GM21528 (cell line): ENCODE data around the gene SLIT3.

Experiments
- ATAC-seq: cut with Tn5 transposase; IDR thresholded peaks from one replicate; pipeline ENCODE4 v1.9.1; 2021; ENCODE audit warnings: mild to moderate bottlenecking, moderate library complexity; ENCODE audit not compliant: unreplicated experiment, low FRiP score

Gene SLIT3

DNA sequence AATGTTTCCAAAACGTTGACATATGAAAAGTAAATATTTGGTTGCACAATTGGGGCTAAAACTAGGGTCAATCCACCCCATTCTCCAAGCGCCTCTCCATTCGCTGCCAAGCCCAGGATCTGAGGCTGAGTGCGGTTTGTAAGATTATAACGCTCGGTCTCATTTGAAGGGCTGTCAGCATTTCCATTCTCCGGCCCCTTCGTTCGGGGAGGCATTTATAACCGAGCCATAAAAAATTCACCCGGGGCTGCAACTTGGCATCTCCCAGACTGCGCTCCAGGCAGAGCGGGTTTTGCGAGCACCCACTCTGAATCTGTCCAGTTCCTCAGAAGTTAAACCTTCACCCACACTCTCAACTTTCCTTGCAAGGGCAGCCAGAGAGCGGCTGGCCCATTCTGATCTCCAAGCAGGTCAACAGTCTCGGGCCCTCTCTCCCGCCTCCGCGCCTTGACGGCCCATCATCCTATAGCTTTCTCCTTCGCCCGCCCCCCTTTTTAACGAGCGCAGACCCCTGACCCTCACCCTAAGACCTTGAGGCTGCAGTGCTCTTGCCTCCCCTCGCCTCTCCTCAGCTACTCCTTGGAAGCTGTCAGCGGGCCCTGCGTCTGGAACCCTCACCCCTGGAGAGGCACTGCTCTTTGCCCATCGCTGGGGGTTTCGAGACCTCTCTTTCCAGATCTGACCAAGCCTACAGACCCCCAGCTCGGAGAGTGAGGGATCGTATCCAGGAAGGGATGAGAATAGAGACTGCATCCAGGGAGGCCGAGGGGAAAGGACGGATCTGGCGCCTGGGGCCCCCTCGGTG is 1.1 kb downstream of the SLIT3 start:
- ATAC-seq = no peak

DNA sequence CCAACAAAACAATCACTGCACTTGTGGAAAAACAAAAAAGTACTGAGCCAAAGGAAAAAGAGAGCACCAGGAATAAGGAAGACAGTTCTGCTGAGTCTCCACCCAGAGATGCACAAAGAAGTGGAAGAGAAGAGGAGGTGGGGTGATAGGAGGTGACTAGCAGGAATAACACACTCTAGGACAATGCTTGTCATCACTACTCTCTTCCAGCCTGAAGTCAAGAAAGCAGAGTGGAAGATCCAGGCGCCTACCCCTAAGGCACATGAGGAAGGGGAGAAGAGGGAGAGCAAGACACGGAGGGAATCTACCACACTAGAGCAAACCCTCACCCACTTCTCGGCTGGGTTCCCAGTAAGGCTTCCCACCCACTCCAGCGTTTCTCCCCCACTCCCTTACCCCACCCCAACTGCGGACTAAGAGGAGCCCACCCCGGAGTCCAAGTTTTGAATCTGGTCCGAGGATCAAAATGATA is 1.7 kb downstream of the SLIT3 start:
- no peak for ATAC-seq

DNA sequence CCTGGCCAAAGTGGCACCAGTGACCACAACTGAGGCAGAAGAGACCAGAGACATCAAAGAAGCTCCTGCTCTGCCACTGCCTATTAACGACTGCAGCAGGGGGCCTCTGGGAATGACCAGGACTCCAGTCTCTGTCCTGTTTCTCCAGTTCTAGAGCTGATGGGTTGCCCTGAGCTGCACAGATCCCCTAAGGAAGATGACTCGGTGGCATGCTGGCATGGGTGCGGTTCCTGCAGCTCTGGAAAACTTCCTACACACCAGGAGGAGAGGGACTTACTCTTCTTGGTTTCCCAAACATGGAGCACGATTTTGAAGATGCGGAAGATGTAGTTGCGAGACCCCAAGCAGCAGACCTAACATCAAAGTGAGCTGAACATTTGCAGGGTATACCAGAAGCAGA is 2.7 kb downstream of the SLIT3 start:
- ATAC-seq = no peak

DNA sequence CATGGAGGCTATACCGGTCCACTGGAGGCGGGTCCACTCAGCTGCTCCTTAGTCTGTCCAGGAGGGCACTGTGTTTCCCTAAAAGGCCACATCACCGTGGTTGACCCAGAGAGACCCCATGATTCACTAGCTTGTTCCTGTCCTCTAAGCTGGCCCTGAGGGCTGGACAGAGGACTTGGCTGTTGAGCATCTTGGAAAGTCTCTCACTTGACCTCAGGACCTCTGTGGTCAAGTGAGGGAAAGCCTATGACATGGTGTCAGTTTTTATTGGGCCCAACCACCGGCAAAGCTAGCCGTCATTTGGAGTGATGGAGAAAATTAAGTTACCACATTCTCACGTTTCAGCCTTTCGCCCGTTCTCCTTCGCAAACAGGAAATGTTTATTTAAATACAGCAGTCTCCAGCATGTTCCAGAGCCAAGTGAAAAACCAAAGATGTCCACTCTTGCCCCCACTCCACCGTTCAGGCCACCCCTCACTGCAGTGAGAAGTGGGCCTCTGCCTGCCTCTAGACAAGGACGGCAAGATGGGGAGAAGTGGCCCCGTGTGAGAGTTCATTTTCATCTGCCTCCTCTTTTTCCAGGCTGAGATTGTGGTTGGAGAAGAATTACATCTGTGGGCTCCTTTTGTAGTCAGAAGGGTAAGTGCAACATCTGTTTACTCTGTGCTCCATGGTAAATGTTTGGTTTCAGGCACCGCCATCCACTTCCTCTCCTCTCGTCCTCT is 4.4 kb downstream of the SLIT3 start:
- ATAC-seq = no peak

DNA sequence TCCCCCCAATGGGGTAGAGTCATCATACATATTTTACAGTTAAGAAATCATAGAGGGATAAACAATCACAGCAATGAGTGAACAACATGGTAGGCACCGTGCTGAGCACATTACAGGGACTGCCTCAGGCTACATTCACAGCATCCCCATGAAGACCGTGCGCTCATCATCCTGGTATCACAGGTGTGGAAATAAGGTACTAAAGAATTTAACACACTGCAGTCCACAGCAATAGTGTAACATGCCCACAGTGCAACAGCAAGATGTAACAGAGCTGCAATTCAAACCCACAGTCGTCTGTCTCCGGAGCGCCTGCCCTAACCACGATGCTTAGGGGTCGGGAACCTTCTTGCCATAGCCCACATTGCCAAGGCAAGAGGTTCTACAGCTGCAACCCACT is 5.6 kb downstream of the SLIT3 start:
- ATAC-seq = no peak

DNA sequence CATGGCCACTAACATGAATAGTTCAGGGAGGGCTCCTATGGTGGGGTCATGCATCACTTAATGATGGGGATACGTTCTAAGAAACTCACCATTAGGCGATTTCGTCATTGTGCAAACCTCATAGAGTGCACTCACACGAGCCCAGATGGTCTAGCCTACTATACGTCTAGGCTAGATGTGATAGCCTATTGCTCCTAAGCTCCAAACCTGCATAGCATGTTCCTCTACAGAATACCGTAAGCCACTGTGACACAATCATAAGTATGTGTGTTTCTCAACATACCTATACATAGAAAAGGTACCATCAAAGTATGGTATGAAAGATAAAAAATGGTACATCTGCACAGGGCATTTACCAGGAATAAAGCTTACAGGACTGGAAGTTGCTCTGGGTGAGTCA is 6.3 kb downstream of the SLIT3 start:
- ATAC-seq = no peak

DNA sequence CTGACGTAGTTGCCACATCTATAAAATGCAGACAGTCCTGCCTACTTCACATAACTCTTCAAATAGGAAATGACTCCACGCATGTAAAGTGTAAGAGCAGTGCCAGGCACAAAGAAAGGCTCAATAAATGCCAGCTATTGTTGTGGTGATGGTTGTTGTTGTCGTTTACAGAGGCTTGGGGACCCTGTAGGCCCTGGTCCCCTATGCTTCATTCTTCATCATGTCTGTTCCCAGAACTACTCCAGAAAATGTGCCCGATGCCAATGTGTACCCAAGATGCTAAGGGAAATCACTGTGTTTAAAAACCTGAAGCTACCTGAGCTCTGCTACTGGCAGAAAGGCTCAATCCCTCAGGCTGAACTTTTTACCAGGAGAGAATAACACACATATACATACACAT is 9.1 kb downstream of the SLIT3 start:
- no peak for ATAC-seq

DNA sequence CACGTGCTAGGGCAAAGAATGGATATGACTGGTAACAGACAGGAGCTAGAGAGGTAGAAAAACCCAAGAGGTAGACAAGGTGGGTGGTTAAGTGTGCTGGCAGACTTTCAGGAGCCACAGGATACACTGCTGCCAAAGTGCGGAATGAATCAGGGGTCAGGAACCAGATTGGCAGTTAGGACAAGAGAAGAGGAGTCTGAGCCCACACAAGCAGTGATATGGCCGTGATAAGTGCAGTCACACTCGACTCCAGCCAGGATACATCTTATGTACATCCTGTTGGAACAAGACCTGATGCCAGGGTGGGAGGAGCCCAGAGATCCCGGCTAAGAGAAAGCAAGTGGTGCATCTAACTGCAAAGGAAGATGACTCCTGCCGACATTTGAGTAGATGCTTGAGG is 10.0 kb downstream of the SLIT3 start:
- no peak for ATAC-seq

DNA sequence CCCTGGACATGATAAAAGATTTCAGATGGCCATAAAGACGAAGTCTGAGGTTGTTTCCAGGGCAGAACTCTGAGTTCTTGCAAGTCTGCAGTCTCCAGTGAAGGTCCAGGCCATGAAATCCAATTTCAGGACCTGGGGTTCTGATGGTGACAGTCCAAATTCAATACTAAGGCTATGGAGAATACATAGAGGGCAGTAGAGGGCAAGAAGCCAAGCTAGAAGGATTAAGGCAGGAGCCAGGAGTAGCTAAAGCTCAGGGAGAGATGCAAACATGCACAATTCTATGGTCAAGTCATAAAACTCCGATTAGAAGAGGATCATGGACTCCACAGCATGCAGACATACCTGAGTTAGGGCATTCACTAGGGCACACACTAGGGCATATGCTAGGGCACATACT is 11.4 kb downstream of the SLIT3 start:
- no peak for ATAC-seq

DNA sequence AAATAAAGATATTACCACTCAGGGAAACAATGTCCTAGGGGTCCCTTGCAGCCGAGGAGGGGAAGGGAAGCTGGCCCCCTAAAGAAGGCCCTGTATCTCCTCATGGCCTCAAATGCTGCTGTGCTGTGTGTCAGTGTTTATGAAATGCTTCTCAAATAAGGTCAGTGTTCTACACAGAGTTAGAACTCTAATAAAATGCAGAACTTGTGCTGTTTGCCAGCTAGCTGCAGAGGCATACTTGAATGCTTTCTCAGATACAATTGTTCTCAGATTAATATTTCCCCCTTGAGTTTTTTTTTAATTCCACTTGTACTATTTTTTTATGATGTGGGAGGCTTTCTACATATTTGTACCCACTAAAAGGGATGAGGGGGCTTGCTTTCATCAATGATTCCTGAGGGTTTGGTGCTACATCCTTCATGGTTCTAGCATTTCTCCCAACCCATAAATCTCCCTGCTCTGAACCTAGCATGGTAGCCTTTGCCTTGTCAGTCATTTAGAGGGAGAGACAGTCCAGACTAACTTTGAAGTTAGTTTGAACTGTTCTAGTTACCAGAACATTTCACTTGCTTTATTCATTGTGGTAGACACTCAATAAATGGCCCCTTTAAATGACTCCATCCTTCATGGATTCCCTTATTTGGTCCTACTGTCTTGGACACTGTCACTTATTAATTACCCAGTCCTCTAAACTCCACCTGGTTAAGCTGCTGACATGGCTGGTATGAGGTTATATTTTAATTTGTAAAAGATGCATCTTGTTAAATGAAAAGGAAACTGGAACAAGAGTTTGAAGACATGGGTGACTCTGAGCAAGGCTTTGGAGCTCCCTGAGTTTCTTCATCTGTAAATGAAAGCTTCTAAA is 12.6 kb downstream of the SLIT3 start:
- no peak for ATAC-seq

DNA sequence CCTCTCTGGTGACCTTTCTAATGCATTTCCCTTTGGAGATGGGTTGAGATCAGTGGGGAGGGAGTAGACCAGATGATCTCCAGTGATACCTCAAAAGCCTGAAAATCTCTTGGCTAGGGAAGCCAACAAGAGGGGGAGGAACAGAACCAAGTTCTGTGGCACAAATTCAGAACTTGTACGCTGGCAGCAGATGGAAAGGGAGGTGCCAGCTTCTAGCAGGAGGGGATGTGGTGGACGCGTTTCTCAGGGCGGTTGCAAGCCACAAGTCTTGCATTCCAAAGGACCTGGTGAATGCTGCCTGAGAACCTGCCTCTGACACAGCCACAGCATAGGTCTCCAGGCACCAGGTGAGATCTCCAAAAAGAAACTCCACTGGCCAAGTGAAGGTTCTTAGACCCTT is 13.4 kb downstream of the SLIT3 start:
- ATAC-seq = no peak

DNA sequence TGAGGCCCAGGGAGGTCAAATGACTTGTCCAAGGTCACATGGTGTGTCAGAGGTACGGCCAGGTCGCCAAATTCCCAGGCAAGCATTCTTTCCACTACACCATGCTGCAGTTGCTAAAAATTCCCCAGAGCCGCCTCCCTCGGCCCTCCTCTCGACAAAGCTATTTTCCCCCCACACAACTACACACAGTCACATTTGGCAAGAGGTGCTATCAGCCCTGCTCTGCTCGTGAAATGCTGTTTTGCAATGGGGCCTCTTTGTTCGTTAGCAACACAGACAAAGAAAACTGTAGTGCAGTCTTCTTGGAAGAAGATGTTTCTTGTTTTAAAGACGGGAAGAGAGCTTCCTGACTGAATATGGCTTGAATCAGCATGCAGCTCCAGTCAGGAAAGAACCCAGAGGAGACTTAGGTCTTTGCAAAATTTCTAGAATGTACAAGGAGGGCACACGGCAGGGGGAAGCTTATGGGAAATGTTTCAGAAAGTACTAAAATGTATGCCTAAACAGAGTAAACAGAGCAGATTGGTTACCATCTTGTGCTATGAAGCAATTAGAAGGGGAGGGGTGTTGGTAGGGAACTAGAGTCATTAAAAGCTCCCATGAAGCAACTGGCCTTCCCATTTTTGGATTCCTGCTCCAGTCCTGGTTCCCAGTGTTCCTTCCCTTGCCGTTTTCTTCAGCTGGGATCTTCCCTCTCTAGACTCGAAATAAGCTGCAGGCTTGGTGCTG is 14.2 kb downstream of the SLIT3 start:
- no peak for ATAC-seq

DNA sequence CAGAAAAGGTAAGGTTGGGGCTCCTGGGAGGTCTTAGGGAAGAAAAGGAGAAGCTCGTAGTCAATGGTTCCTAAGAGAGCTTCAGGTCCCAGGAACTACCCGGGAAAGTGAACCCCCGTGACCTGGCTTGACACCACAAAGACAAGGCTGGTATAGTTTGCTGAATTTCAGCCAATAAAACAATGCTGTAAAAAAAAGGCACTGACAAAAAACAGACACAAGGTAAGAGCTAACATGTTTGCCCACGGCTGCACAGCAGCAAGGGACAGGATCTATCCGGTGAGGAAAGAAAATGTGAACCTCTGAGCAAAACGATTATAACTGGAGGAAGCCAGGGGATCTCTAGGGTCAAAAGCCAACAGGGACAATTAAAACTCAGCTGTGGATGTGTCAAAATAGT is 17.1 kb downstream of the SLIT3 start:
- ATAC-seq = no peak

DNA sequence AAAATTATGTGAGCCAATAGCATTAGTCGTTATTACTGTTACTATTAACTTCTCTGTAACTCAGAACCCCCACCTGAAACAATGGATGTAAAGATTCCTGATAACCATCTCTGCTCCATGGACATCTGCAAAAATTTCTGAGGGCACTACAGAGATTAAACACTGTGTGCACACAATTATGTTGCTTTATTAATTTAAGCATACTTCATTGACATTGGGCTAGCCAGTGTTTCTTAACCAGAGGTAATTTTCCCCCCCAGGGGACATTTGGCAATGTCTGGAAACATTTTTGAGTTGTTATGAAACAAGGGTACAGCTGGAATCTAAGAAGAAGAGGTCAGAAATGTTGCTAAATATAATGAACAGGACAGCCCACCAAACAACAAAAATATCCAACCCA is 19.3 kb downstream of the SLIT3 start:
- no peak for ATAC-seq

DNA sequence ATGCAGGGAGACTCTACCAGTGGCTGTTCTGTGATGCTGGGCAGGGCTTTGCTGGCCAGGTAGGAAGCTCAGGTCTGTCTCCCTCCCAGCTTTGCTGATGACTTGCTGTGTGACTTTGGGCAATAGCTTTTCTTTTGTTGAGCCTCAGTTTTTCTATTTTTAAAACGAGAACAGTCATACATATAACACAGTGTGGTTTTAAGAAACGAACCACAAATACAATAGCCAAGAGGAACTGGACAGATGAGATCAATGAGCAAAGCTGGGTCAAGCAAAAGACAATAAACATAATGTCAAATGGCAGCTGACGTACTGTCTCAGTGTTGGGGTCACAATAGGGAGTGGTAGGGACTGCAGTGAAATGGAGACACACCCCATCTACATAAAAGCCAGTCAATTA is 20.2 kb downstream of the SLIT3 start:
- no peak for ATAC-seq

DNA sequence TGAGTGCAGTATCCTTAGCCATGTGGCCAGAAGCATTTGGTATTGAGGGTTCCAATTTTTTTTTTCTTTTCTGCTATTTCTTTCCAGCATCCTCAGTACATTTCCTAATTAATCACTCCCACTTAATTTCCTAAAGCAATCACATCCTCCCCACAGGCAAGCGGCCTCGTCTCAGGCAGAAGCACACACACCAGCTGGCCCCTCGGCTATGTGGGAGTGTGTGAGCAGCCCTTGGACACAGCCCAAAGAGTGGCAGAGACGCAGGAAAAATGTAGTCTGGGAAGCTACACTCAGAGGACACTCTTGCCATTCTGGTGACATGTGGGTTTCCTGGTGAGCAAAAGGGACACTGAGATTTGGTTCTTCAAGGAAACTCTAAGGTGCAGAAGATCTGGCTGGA is 20.7 kb downstream of the SLIT3 start:
- no peak for ATAC-seq

DNA sequence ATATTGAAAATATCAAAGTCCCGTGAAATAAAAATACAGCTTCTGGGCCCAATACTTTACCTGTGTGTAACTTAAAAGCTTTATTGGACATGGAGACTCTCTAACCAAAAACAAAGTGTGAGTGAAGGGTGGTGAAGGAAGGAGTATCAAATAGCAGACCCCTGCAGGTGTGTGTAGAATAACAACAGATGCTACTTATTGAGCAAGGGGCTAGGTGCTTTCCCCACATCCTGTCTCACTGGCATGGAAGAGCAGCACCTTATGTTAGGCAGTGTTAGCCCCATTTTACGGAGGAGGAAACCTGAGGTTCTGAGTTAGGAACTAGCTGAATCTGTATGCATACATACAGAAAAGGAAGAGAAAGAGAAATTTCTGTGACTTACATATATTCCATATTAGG is 21.8 kb downstream of the SLIT3 start:
- no peak for ATAC-seq

DNA sequence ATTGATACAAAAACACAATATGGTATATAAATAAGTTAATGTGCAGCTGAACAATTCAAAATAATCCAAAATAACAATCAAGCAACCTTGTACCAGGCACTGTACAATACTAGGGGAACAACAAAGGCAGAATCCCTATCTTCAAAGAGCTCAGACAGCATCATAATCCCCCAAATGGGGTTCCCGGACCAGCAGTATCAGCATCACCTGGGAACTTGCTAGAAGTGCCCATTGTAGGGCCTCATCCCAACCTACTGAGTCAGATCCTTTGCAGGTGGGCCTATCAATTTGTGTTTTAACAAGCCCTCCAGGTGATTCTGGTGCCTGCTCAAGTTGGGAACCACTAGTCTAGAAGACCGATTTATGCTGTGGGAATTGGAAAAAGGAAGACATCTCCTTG is 27.1 kb downstream of the SLIT3 start:
- ATAC-seq = no peak

DNA sequence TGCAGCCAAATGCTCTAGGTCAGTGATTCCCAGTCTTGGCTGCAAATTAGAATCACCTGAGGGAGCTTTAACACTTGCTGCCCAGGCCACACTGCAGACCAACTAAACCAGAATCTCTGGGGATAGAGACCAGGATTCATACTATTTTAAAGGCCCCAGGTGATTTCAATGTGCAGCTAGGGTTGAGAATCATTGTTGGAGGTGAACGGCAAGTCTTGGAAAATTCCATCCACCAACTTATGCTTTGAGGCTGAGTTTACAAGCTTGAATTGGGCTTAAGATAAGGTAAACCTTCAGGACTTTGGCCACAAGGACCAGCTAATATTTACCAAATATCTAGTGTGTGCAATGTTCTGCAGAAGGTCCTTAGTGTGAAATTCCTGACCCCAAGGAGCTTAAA is 27.5 kb downstream of the SLIT3 start:
- ATAC-seq = no peak

DNA sequence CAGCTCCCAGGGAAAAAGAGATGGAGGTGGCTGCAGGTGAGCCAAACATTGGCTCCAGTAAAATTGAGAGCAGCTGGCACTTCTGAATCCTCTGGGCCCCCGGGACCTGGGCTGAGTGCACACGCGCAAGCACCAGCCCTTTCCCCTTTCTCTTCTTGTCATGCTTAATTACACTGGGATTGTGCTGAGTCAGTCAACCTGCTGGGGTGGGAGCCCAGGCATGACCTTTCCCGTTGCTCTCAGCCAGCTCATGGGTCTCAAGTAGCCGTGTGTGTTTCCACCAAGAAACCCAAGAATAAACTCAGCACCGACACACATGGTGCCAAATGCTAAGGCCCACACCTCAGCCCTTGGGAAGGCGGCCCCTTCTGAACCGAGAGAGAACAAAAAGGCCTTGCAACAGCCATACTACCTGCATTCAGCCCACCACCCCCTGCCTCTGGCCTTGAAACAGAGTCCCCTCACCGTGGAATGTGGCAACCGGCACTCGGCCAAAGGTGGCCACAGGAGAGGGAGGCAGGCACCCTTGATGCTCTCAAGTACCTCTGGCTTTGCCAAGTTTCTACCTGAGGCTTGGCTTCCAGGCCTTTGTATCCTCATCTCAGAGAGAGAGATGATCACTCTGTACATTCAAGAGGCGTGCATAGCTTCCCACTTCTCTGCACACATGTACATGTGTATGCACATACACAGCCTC is 28.1 kb downstream of the SLIT3 start:
- no peak for ATAC-seq
